SK-N-SH (cell line): Measurements from ENCODE around the gene RASSF8. TPM values are rescaled to one million over a fixed set of nuclear protein-coding genes. Genes with fewer than 3 reads are reported as not detected.

Experiments used
- CTCF ChIA-PET: fragments of 300-600, 350-600 bp; formaldehyde crosslinking; extraction: SDS; loops from one replicate; lab custom pipeline; 2021; lab: Yijun Ruan, JAX
- POLR2A ChIA-PET: fragments of 350-600 bp; sonication (Branson Sonifier 250); formaldehyde crosslinking; extraction: SDS; loops from one replicate; lab custom pipeline; 2020; ENCODE audit warnings: antibody characterized with exemption, inconsistent platforms; lab: Yijun Ruan, JAX
- DNase-seq: peaks from one replicate; pipeline ENCODE4 v3.0.0; 2012
- H2AFZ ChIP-seq: fragments of 200-600 bp; sonication (generic); 2 replicates; pipeline ENCODE4 v1.8.1; 2016; ENCODE audit warnings: antibody characterized with exemption, mild to moderate bottlenecking, low read depth
- H3F3A ChIP-seq: fragments of 200-600 bp; sonication (generic); replicated peaks from 2 replicates; pipeline ENCODE3; 2016; ENCODE audit warnings: antibody characterized with exemption, mild to moderate bottlenecking; ENCODE audit not compliant: insufficient read depth
- H3K27ac ChIP-seq, 2 experiments: fragments of 200-500 bp in 1 of 2; fragments of 200-600 bp in 1 of 2; sonication (Bioruptor generic) in 1 of 2; sonication (generic), shearing (Covaris generic) in 1 of 2; 2 replicates each; pipeline versions ENCODE4 v1.5.1 to v1.6.1; 2014 to 2016; ENCODE audit warnings: low read depth in 2 of 2, inconsistent platforms in 1 of 2, low read length in 1 of 2, mild to moderate bottlenecking in 1 of 2, mixed read lengths in 1 of 2
- H3K27me3 ChIP-seq: fragments of 200-600 bp; sonication (generic), shearing (Covaris generic); 2 replicates; pipeline ENCODE4 v1.6.1; 2016; ENCODE audit warnings: mixed run types; ENCODE audit not compliant: insufficient read depth
- H3K36me3 ChIP-seq, 2 experiments: fragments of 200-500 bp in 1 of 2; fragments of 200-600 bp in 1 of 2; sonication (Bioruptor generic) in 1 of 2; sonication (generic) in 1 of 2; replicated peaks in 1 of 2; 2 replicates each; pipeline versions ENCODE3 to v1.5.1; 2014 to 2016; ENCODE audit warnings: low read length in 1 of 2, mild to moderate bottlenecking in 1 of 2; ENCODE audit not compliant: insufficient read depth in 2 of 2, control insufficient read depth in 1 of 2
- H3K4me1 ChIP-seq, 2 experiments: fragments of 200-500 bp in 1 of 2; fragments of 200-600 bp in 1 of 2; sonication (Bioruptor generic) in 1 of 2; sonication (generic), shearing (Covaris generic) in 1 of 2; 2 replicates each; pipeline versions ENCODE4 v1.5.1 to v1.6.1; 2014 to 2016; ENCODE audit warnings: low read depth in 1 of 2, low read length in 1 of 2, mixed run types in 1 of 2; ENCODE audit not compliant: insufficient read depth in 2 of 2, control insufficient read depth in 1 of 2
- H3K4me2 ChIP-seq: fragments of 200-600 bp; sonication (generic), shearing (Covaris generic); 2 replicates; pipeline ENCODE4 v1.6.1; 2017; ENCODE audit warnings: mixed run types
- H3K4me3 ChIP-seq, 2 experiments: fragments of 200-500 bp in 1 of 2; fragments of 200-600 bp in 1 of 2; sonication (Bioruptor generic) in 1 of 2; sonication (generic), shearing (Covaris generic) in 1 of 2; 2 replicates each; pipeline versions ENCODE4 v1.5.1 to v1.8.1; 2014 to 2016; ENCODE audit warnings: low read depth in 2 of 2, inconsistent platforms in 1 of 2, low read length in 1 of 2, mild to moderate bottlenecking in 1 of 2, mixed read lengths in 1 of 2, moderate library complexity in 1 of 2
- H3K79me2 ChIP-seq: fragments of 200-600 bp; sonication (generic); 2 replicates; pipeline ENCODE4 v1.8.1; 2017; ENCODE audit warnings: mild to moderate bottlenecking; ENCODE audit not compliant: insufficient read depth
- H3K9ac ChIP-seq: fragments of 200-600 bp; sonication (generic); 2 replicates; pipeline ENCODE4 v1.6.1; 2017; ENCODE audit warnings: mixed run types
- H3K9me2 ChIP-seq: fragments of 200-600 bp; sonication (generic); 2 replicates; pipeline ENCODE4 v1.6.1; 2017; ENCODE audit warnings: mixed run types
- H3K9me3 ChIP-seq: fragments of 200-600 bp; sonication (generic); 2 replicates; pipeline ENCODE4 v1.6.1; 2017; ENCODE audit warnings: mixed run types, mild to moderate bottlenecking, moderate library complexity
- H4K20me1 ChIP-seq: fragments of 200-600 bp; sonication (generic); 2 replicates; pipeline ENCODE4 v1.6.1; 2017; ENCODE audit warnings: mild to moderate bottlenecking, mixed run types; ENCODE audit not compliant: insufficient read depth
- ELF1 ChIP-seq: IDR thresholded peaks from 2 replicates; pipeline ENCODE4 v1.4.0; 2012
- EP300 ChIP-seq, 2 experiments: IDR thresholded peaks; 2 replicates each; pipeline versions ENCODE4 v1.4.0 to v1.6.1; 2012; ENCODE audit warnings: borderline replicate concordance in 1 of 2, low read depth in 1 of 2, low read length in 1 of 2
- FOSL2 ChIP-seq: IDR thresholded peaks from 2 replicates; pipeline ENCODE4 v1.4.0; 2012; ENCODE audit warnings: low read depth, mild to moderate bottlenecking, moderate library complexity, borderline replicate concordance
- FOXJ3 ChIP-seq: sonication (generic); formaldehyde crosslinking; IDR thresholded peaks from 2 replicates; pipeline ENCODE4 v1.5.1; 2020; ENCODE audit warnings: mild to moderate bottlenecking, missing genetic modification reagents
- GABPA ChIP-seq: IDR thresholded peaks from 2 replicates; pipeline ENCODE4 v1.4.0; 2012; ENCODE audit warnings: low read depth, mild to moderate bottlenecking
- GATA2 ChIP-seq: sonication (generic); formaldehyde crosslinking; IDR thresholded peaks from 2 replicates; pipeline ENCODE4 v1.5.0; 2020; ENCODE audit warnings: mild to moderate bottlenecking, missing genetic modification reagents
- MEF2A ChIP-seq: IDR thresholded peaks from 2 replicates; pipeline ENCODE4 v1.4.0; 2012; ENCODE audit warnings: low read depth, borderline replicate concordance
- RAD21 ChIP-seq: IDR thresholded peaks from 2 replicates; pipeline ENCODE4 v1.6.1; 2012; ENCODE audit warnings: mild to moderate bottlenecking, low read length
- RCOR1 ChIP-seq: fragments of 150-350 bp; IDR thresholded peaks from 2 replicates; pipeline ENCODE4 v1.6.1; 2017; ENCODE audit warnings: antibody characterized with exemption, low read length
- RFX5 ChIP-seq: IDR thresholded peaks from 2 replicates; pipeline ENCODE4 v1.6.1; 2012; ENCODE audit warnings: mild to moderate bottlenecking, improper control_type of control experiment, low read length
- SMC3 ChIP-seq: IDR thresholded peaks from 2 replicates; pipeline ENCODE4 v1.6.1; 2012; ENCODE audit warnings: low read depth, low read length, improper control_type of control experiment
- TAF1 ChIP-seq: IDR thresholded peaks from 2 replicates; pipeline ENCODE4 v1.6.1; 2012; ENCODE audit warnings: low read depth, mild to moderate bottlenecking, low read length, moderate library complexity, borderline replicate concordance
- WGBS: methylation state at CpG from one replicate; pipeline ENCODE4 v1.1.6; 2017; ENCODE audit warnings: low lambda C conversion rate; 5-methylcytosine and 5-hydroxymethylcytosine counted together
- polyA plus RNA-seq, 3 experiments: library from polyadenylated mRNA; depleted of rRNA; stranded (reverse); fragments of >200 nt; gene quantifications; 2 replicates each; pipeline ENCODE4 v1.2.3, GENCODE V29; 2012
- TF ChIP-seq, protein P1 (sequence below): fragments of 200-600 bp; sonication (generic); IDR thresholded peaks from 2 replicates; pipeline ENCODE4 v1.6.1; 2017; ENCODE audit warnings: antibody characterized with exemption, mild to moderate bottlenecking, moderate library complexity
- TF ChIP-seq, protein P2 (sequence below): fragments of 150-350 bp; IDR thresholded peaks from 2 replicates; pipeline ENCODE4 v1.6.1; 2016; ENCODE audit warnings: mild to moderate bottlenecking, low read depth, low read length
- TF ChIP-seq, protein P3 (sequence below): IDR thresholded peaks from 2 replicates; pipeline ENCODE4 v1.4.0; 2012; ENCODE audit warnings: low read depth, borderline replicate concordance

RASSF8 gene
- polyA plus RNA-seq, 1 of the 3 experiments (the other 2 are of a cell fraction), result 15.3 TPM

DNA sequence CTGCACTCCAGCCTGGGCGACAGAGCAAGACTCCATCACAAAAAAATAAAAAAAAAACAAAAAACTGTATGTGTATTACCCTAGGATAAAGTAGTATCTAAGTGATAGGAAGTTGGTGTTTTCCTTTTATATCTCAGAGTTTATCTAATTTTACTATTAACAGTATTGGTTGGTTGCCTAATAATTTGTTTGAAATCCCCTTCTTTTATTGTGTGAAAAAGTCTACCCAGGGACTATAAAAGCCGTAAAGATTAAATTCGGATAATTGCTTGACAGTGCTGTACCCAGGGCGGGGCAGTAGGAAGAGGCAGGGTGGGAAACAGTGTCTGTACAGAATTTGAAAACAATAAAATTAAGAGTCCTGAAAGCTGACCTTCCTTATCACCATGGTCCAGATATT is 78.4 kb downstream of the RASSF8 start:
- Histone ChIP-seq H3K27ac (no peak overlapping the region), H3K4me1 (peaks cover 20 to 23% of the 10 kb centered on the region in 2 experiments; a peak in 3 of 4 replicates), H3K36me3 (no peaks in the 10 kb centered on the region), H3K9me3 (no peaks in the 10 kb centered on the region), H2AFZ (no peak overlapping the region), H3K4me3 (no peak overlapping the region), H3K27me3 (no peaks in the 10 kb centered on the region)
- WGBS, result 94% methylated on average over 4 of the region's 4 CpGs
- no peak for DNase-seq
- TF ChIP-seq TAF1 (no peak), RFX5 (no peak), MEF2A (no peak), FOXJ3 (CRISPR knock-in tag) (no peak), FOSL2 (no peak), RCOR1 (no peak), SMC3 (no peak), RAD21 (no peak), GATA2 (CRISPR knock-in tag) (no peak), GABPA (no peak), ELF1 (no peak), EP300 (IDR thresholded peaks at IDR 0.05; ENCODE audit: borderline replicate concordance in 1 of 2, low read depth in 1 of 2, low read length in 1 of 2) (no peak)
- TF ChIP-seq, protein P1, sequence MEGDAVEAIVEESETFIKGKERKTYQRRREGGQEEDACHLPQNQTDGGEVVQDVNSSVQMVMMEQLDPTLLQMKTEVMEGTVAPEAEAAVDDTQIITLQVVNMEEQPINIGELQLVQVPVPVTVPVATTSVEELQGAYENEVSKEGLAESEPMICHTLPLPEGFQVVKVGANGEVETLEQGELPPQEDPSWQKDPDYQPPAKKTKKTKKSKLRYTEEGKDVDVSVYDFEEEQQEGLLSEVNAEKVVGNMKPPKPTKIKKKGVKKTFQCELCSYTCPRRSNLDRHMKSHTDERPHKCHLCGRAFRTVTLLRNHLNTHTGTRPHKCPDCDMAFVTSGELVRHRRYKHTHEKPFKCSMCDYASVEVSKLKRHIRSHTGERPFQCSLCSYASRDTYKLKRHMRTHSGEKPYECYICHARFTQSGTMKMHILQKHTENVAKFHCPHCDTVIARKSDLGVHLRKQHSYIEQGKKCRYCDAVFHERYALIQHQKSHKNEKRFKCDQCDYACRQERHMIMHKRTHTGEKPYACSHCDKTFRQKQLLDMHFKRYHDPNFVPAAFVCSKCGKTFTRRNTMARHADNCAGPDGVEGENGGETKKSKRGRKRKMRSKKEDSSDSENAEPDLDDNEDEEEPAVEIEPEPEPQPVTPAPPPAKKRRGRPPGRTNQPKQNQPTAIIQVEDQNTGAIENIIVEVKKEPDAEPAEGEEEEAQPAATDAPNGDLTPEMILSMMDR, result no peak
- TF ChIP-seq, protein P2, sequence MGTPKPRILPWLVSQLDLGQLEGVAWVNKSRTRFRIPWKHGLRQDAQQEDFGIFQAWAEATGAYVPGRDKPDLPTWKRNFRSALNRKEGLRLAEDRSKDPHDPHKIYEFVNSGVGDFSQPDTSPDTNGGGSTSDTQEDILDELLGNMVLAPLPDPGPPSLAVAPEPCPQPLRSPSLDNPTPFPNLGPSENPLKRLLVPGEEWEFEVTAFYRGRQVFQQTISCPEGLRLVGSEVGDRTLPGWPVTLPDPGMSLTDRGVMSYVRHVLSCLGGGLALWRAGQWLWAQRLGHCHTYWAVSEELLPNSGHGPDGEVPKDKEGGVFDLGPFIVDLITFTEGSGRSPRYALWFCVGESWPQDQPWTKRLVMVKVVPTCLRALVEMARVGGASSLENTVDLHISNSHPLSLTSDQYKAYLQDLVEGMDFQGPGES, result no peak
- TF ChIP-seq, protein P3, sequence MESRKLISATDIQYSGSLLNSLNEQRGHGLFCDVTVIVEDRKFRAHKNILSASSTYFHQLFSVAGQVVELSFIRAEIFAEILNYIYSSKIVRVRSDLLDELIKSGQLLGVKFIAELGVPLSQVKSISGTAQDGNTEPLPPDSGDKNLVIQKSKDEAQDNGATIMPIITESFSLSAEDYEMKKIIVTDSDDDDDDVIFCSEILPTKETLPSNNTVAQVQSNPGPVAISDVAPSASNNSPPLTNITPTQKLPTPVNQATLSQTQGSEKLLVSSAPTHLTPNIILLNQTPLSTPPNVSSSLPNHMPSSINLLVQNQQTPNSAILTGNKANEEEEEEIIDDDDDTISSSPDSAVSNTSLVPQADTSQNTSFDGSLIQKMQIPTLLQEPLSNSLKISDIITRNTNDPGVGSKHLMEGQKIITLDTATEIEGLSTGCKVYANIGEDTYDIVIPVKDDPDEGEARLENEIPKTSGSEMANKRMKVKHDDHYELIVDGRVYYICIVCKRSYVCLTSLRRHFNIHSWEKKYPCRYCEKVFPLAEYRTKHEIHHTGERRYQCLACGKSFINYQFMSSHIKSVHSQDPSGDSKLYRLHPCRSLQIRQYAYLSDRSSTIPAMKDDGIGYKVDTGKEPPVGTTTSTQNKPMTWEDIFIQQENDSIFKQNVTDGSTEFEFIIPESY, result no peak
- TF ChIP-seq, all 33 proteins: peak for 0
- ChIA-PET CTCF (interaction anchor here (1.0 to 1.4 kb wide), 3 partner anchors 61 to 600 kb away, joined by 3 to 4 read pairs (median 3); partner anchors contain the start of gene RASSF8), POLR2A (interaction anchor here (0.5 kb wide), 1 partner anchor 64 kb away, joined by 3 read pairs; no protein-coding TSS in a partner anchor)
- Histone ChIP-seq H3K79me2 (peaks cover 93% of the 10 kb centered on the region), H3F3A (no peaks in the 10 kb centered on the region), H3K4me2 (no peak overlapping the region), H3K9ac (no peak overlapping the region), H3K9me2 (no peaks in the 10 kb centered on the region), H4K20me1 (peaks cover 49% of the 10 kb centered on the region)
